Pericardium fibroblast (primary cell): ENCODE results near the gene WDHD1. TPM values are rescaled to one million over a fixed set of nuclear protein-coding genes. Genes with fewer than 3 reads are reported as not detected.

ENCODE experiments used
- total RNA-seq: library from RNA; depleted of rRNA; stranded (reverse); fragments of >200 nt; gene quantifications from 2 replicates; pipeline ENCODE4 v1.2.3, GENCODE V29; 2015

Gene WDHD1, protein sequence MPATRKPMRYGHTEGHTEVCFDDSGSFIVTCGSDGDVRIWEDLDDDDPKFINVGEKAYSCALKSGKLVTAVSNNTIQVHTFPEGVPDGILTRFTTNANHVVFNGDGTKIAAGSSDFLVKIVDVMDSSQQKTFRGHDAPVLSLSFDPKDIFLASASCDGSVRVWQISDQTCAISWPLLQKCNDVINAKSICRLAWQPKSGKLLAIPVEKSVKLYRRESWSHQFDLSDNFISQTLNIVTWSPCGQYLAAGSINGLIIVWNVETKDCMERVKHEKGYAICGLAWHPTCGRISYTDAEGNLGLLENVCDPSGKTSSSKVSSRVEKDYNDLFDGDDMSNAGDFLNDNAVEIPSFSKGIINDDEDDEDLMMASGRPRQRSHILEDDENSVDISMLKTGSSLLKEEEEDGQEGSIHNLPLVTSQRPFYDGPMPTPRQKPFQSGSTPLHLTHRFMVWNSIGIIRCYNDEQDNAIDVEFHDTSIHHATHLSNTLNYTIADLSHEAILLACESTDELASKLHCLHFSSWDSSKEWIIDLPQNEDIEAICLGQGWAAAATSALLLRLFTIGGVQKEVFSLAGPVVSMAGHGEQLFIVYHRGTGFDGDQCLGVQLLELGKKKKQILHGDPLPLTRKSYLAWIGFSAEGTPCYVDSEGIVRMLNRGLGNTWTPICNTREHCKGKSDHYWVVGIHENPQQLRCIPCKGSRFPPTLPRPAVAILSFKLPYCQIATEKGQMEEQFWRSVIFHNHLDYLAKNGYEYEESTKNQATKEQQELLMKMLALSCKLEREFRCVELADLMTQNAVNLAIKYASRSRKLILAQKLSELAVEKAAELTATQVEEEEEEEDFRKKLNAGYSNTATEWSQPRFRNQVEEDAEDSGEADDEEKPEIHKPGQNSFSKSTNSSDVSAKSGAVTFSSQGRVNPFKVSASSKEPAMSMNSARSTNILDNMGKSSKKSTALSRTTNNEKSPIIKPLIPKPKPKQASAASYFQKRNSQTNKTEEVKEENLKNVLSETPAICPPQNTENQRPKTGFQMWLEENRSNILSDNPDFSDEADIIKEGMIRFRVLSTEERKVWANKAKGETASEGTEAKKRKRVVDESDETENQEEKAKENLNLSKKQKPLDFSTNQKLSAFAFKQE
- 3.4 and 9.6 TPM in 2 replicates for total RNA-seq

GRCh38 chr14:55026793-55027561 lies at the start of gene WDHD1, which contains the start of gene SOCS4:
TSS of gene WDHD1 (minus strand) at chr14:55027099. CDS start at chr14:55026787, 312 bp downstream.
TSS of gene SOCS4 (plus strand) at chr14:55027236. CDS start at chr14:55043042, 15,806 bp downstream.

DNA sequence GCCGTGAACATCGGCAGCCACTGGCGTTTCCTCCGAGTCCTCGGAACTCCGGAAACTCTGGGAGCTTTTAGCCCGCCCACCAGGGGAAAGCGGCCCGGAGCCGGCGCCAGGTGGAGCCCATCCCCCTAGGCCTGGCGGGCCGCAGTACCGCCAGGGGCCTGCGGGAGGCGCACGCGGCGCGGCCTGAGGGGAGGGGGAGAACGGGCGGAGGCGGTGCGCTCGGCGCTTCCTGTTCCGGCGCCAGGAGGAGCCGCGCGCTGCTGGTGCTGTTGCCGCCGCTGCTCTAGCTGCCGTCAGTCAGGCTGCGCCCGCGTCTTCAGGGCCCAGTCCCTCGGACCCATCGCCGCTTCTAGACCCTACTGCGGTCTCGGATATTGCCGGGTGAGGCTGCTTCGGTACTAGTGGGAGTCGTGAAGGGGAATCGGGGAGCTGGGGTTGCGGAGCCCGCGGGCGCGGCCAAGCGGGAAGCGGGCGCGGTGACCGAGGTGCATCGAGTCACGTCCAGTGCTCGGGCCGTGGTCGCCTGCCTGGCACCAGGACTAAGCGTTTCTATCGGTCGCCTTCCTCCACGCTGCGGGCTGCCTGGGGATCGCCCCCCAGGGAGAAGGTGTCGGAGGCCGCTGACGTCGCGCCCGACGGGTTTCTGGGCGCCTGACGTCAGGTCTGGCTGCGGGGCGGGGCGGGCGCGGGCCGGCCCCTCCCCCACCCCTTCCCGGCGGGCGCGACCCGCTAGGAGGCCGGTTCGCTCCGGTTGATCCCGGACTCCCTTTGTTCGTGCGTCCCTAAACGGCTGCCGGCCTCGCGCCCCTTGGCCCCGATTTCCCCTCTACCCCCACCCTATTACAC lies 24.7 kb upstream of the WDHD1 start, which contains the start of gene MAPK1IP1L:
Gene MAPK1IP1L, plus strand, starts transcription at position 225 of the 846 bp plus-strand sequence. CDS start 10,037 bp downstream, outside the sequence.

GRCh38 chr14:54902521-54903420 lies 124.1 kb downstream of the WDHD1 start, which contains the start of gene GCH1:
TSS of gene GCH1 (minus strand) at chr14:54902826. CDS start at chr14:54902663, 163 bp downstream.

Other genes with a start within 250 kb of the WDHD1 start
- gene GCH1, start 124.3 kb downstream of the WDHD1 start, total RNA-seq: 7.7 and 8.0 TPM in 2 replicates
- 8.3 and 8.5 TPM in 2 replicates for gene SOCS4, start 137 bp upstream of the WDHD1 start, total RNA-seq
- gene MAPK1IP1L, start 24.5 kb upstream of the WDHD1 start, total RNA-seq: 64.7 and 70.0 TPM in 2 replicates
- 396 and 695 TPM in 2 replicates for gene LGALS3, start 102.2 kb upstream of the WDHD1 start, total RNA-seq
- gene DLGAP5, start 164.5 kb upstream of the WDHD1 start, total RNA-seq: 1.1 and 1.2 TPM in 2 replicates
- 12.0 and 12.5 TPM in 2 replicates for gene FBXO34, start 244.3 kb upstream of the WDHD1 start, total RNA-seq